ENCODE results near the gene CUEDC1. TPM values are rescaled to one million over a fixed set of nuclear protein-coding genes. Genes with fewer than 3 reads are reported as not detected.

CUEDC1 gene
- total and polyA plus RNA-seq, 2 of the 13 experiments (the other 11 are each of a cell fraction or from before 2014, with no cell fraction given) = 7.4 to 12.9 TPM

DNA sequence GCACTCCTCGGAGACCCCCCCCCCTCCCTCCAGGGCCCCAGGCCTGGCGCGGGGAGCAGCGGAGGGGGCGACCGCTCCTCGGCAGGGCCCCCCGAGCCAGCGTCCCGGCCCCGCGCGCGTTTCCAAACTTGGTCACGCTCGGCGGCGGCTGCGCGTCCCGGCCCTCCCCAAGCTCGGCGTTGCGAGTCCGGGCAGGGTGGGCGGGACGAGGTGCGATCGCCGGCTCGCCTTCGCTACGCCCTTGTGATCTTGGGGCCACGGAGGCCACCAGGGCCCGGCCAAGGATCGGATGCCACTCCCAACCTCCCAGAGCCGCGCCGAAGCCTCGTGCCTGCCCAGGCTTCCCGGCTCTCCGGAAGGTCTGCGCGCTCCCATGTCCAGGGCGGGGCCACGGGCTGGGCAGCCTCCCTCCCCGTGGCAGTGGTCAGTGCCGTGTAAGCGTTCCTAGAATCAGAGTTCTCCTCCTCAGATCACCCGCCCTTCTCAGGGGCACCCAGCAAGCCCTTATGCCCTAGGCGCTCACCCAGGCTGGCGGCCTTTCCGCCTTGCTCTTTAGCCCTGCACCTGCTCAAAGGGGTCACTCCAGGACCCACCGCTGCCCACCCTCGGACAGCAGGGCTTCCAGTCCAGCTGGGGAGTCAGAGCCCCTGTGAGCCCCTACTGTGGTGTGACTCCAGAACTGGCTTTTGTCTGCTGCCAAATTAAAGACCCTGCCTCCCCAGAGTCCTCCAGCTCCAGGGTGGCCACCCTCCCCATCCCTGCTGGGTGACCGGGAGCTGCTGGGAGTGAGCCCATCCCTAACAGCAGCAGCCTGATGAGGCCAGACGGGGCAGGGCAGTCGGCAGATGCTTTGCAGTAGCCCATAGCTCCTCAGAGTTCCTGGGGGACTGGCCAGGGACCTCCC lies 93.2 kb downstream of the CUEDC1 start (continued):
- TF ChIP-seq, protein P1, sequence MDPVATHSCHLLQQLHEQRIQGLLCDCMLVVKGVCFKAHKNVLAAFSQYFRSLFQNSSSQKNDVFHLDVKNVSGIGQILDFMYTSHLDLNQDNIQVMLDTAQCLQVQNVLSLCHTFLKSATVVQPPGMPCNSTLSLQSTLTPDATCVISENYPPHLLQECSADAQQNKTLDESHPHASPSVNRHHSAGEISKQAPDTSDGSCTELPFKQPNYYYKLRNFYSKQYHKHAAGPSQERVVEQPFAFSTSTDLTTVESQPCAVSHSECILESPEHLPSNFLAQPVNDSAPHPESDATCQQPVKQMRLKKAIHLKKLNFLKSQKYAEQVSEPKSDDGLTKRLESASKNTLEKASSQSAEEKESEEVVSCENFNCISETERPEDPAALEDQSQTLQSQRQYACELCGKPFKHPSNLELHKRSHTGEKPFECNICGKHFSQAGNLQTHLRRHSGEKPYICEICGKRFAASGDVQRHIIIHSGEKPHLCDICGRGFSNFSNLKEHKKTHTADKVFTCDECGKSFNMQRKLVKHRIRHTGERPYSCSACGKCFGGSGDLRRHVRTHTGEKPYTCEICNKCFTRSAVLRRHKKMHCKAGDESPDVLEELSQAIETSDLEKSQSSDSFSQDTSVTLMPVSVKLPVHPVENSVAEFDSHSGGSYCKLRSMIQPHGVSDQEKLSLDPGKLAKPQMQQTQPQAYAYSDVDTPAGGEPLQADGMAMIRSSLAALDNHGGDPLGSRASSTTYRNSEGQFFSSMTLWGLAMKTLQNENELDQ (CRISPR knock-in tag; IDR thresholded peaks at IDR 0.05; ENCODE audit: borderline replicate concordance) = peak; percentile 56; the same call in 1 of the 2 replicates
- TF ChIP-seq ARNT (IDR thresholded peaks at IDR 0.05) = no peak
- TF ChIP-seq ZNF30 (CRISPR knock-in tag; IDR thresholded peaks at IDR 0.05) = peak; percentile 44; the same call in 1 of the 2 replicates
- TF ChIP-seq NPAS2 (CRISPR knock-in tag; IDR thresholded peaks at IDR 0.05; ENCODE audit: borderline replicate concordance) = 0 out of 2 replicates have a peak, but pooled peaks have one; percentile 88
- TF ChIP-seq ZBTB38 (CRISPR knock-in tag; IDR thresholded peaks at IDR 0.05) = peak; percentile 58
- peak; percentile 76 for TF ChIP-seq ARID5B (CRISPR knock-in tag; IDR thresholded peaks at IDR 0.05)
- 0 out of 2 replicates have a peak, but pooled peaks have one; percentile 86 for TF ChIP-seq ZNF570 (CRISPR knock-in tag; IDR thresholded peaks at IDR 0.05; ENCODE audit: borderline replicate concordance)
- TF ChIP-seq HNRNPUL1 (IDR thresholded peaks at IDR 0.05; ENCODE audit: low read depth, low read length) = no peak
- no peak for TF ChIP-seq AGO1 (IDR thresholded peaks at IDR 0.05; ENCODE audit: low read depth, low read length, poor library complexity, severe bottlenecking)
- TF ChIP-seq ZNF44 (CRISPR knock-in tag; IDR thresholded peaks at IDR 0.05) = no peak
- no peak for TF ChIP-seq ZNF841 (CRISPR knock-in tag; IDR thresholded peaks at IDR 0.05; ENCODE audit: borderline replicate concordance)
- TF ChIP-seq MAFK (conservative IDR thresholded peaks at IDR 0.05 in 1 of 2, IDR thresholded peaks at IDR 0.05 in 1 of 2; ENCODE audit: low read length in 2 of 2) = no peak
- TF ChIP-seq ZNF263 (CRISPR knock-in tag; IDR thresholded peaks at IDR 0.05) = peak; percentile 82
- no peak for TF ChIP-seq AKAP8 (CRISPR knock-in tag; IDR thresholded peaks at IDR 0.05)
- no peak for TF ChIP-seq U2AF1 (optimal IDR thresholded peaks at IDR 0.05; ENCODE audit: low read depth, low read length)
- 0 out of 2 replicates have a peak, but pooled peaks have one; percentile 1 for TF ChIP-seq SMAD1 (CRISPR knock-in tag; IDR thresholded peaks at IDR 0.05; ENCODE audit: borderline replicate concordance, low read depth)
- no peak for TF ChIP-seq MAZ (IDR thresholded peaks at IDR 0.05; ENCODE audit: borderline replicate concordance, low read depth, low read length)
- peak; percentile 26; the same call in 1 of the 2 replicates for TF ChIP-seq MAZ (CRISPR knock-in tag; IDR thresholded peaks at IDR 0.05; ENCODE audit: low read depth)
- TF ChIP-seq, protein P2, sequence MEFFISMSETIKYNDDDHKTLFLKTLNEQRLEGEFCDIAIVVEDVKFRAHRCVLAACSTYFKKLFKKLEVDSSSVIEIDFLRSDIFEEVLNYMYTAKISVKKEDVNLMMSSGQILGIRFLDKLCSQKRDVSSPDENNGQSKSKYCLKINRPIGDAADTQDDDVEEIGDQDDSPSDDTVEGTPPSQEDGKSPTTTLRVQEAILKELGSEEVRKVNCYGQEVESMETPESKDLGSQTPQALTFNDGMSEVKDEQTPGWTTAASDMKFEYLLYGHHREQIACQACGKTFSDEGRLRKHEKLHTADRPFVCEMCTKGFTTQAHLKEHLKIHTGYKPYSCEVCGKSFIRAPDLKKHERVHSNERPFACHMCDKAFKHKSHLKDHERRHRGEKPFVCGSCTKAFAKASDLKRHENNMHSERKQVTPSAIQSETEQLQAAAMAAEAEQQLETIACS (CRISPR knock-in tag; IDR thresholded peaks at IDR 0.05) = peak; percentile 75
- TF ChIP-seq, protein P3, sequence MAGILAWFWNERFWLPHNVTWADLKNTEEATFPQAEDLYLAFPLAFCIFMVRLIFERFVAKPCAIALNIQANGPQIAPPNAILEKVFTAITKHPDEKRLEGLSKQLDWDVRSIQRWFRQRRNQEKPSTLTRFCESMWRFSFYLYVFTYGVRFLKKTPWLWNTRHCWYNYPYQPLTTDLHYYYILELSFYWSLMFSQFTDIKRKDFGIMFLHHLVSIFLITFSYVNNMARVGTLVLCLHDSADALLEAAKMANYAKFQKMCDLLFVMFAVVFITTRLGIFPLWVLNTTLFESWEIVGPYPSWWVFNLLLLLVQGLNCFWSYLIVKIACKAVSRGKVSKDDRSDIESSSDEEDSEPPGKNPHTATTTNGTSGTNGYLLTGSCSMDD (CRISPR knock-in tag; IDR thresholded peaks at IDR 0.05) = peak; percentile 85; the same call in 1 of the 2 replicates

All from HepG2 (cell line).